Measurements from ENCODE around the gene USP5.

GRCh38 chr12:6852651-6853354 lies 853 bp downstream of the USP5 start:
- TF ChIP-seq CTCF (IDR thresholded peaks at IDR 0.05) (no peak), EZH2 (IDR thresholded peaks at IDR 0.05; ENCODE audit: borderline replicate concordance, insufficient read depth, low read depth, low read length, poor library complexity, severe bottlenecking) (no peak)

Measured in B cell (primary cell).